ENCODE data around the gene COQ8B. TPM values are rescaled to one million over a fixed set of nuclear protein-coding genes. Genes with fewer than 3 reads are reported as not detected.

COQ8B gene
- total RNA-seq, 1 experiment from 2014 or later: 35.7 TPM

DNA sequence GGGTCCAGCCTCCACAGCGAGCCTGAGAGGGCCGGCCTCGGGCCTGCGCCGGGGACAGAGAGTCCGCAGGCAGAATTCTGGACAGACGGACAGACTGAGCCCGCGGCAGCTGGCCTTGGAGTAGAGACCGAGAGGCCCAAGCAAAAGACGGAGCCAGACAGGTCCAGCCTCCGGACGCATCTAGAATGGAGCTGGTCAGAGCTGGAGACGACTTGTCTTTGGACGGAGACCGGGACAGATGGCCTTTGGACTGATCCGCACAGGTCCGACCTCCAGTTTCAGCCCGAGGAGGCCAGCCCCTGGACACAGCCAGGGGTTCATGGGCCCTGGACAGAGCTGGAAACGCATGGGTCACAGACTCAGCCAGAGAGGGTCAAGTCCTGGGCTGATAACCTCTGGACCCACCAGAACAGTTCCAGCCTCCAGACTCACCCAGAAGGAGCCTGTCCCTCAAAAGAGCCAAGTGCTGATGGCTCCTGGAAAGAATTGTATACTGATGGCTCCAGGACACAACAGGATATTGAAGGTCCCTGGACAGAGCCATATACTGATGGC, 716 bp upstream of the COQ8B start:
- TF ChIP-seq, protein P1, sequence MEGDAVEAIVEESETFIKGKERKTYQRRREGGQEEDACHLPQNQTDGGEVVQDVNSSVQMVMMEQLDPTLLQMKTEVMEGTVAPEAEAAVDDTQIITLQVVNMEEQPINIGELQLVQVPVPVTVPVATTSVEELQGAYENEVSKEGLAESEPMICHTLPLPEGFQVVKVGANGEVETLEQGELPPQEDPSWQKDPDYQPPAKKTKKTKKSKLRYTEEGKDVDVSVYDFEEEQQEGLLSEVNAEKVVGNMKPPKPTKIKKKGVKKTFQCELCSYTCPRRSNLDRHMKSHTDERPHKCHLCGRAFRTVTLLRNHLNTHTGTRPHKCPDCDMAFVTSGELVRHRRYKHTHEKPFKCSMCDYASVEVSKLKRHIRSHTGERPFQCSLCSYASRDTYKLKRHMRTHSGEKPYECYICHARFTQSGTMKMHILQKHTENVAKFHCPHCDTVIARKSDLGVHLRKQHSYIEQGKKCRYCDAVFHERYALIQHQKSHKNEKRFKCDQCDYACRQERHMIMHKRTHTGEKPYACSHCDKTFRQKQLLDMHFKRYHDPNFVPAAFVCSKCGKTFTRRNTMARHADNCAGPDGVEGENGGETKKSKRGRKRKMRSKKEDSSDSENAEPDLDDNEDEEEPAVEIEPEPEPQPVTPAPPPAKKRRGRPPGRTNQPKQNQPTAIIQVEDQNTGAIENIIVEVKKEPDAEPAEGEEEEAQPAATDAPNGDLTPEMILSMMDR (IDR thresholded peaks at IDR 0.05; ENCODE audit: insufficient read depth in 1 of 2, low read depth in 1 of 2, low read length in 1 of 2, severe bottlenecking in 1 of 2, unreplicated experiment in 1 of 2): no peak
- BruUV-seq (replicated peaks): TSS peak; percentile 34
- peaks cover 18% of the 10 kb centered on the region for H3K4me1 Mint-ChIP-seq (ENCODE audit: low read depth, unreplicated experiment)
- Histone ChIP-seq H3K36me3 (ENCODE audit: control insufficient read depth, insufficient read depth, low read length) (peaks cover 4% of the 10 kb centered on the region), H3K4me1 (peaks cover 6% of the 10 kb centered on the region; the same call in 1 of the 2 replicates), H3K9me3 (no peaks in the 10 kb centered on the region), H3K4me3 (ENCODE audit: low read depth, low read length) (peak overlapping the region; percentile 71), H3K27me3 (replicated peaks; ENCODE audit: control insufficient read depth, insufficient read depth, low read length) (no peaks in the 10 kb centered on the region)
- H3K9me3 Mint-ChIP-seq (ENCODE audit: unreplicated experiment): no peaks in the 10 kb centered on the region
- peaks cover 73% of the 10 kb centered on the region for H3K36me3 Mint-ChIP-seq (ENCODE audit: insufficient read depth, unreplicated experiment)
- DNase-seq: peak in 1 of 2 experiments; percentile 66
- CTCF ChIA-PET: interaction anchor here (0.5 to 1.4 kb wide), 3 partner anchors 16 to 54 kb away, joined by 3 to 4 read pairs (median 3); no protein-coding TSS in a partner anchor
- H3K27ac Mint-ChIP-seq (ENCODE audit: unreplicated experiment): peak overlapping the region; percentile 93
- POLR2A ChIA-PET: interaction anchor here (0.6 to 2.4 kb wide), 16 partner anchors 8 to 509 kb away, joined by 3 to 33 read pairs (median 4); partner anchors contain the start of genes ACTMAP, EGLN2, NUMBL and RAB4B
- H3K27me3 Mint-ChIP-seq (ENCODE audit: insufficient read depth, unreplicated experiment): no peaks in the 10 kb centered on the region
- H3K4me3 Mint-ChIP-seq (ENCODE audit: unreplicated experiment): peak overlapping the region; percentile 84
- intact Hi-C loops (cut with micrococcal nuclease; ENCODE audit: unreplicated experiment): loop anchor here (2.0 kb wide), 1 partner anchor 81 kb away; the partner anchor contains the start of gene EGLN2

DNA sequence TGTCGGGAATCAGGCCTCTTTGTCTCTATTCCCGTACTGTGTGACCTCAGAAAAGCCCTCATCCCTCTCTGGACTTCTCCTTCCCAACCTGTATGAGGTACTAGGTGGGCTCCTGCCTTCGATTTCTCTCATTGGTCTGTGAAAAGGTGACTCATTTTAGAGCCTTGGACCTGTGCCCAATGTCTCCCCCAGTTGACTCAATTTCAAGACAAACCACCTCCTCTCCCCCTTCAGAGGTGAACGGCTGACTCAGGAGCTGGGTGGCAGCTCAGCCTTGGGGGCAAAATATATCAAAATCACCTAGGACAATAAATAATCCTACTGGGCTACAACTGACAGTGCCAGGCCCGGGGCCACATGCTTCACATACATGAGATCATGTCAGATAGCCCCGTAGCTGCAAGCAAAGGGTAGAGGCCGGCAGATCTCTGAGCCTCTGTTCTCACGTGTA, 630 bp downstream of the COQ8B start:
- POLR2A ChIA-PET: interaction anchor here (0.5 to 2.4 kb wide), 7 partner anchors 9 to 62 kb away, joined by 3 to 33 read pairs (median 5); partner anchors contain the start of genes ACTMAP, NUMBL, RAB4B and SNRPA
- Histone ChIP-seq H3K4me3 (ENCODE audit: low read depth, low read length) (peak overlapping the region; percentile 67), H3K36me3 (ENCODE audit: control insufficient read depth, insufficient read depth, low read length) (peaks cover 3% of the 10 kb centered on the region), H3K9me3 (no peaks in the 10 kb centered on the region), H3K4me1 (peaks cover 6% of the 10 kb centered on the region; the same call in 1 of the 2 replicates), H3K27me3 (replicated peaks; ENCODE audit: control insufficient read depth, insufficient read depth, low read length) (no peaks in the 10 kb centered on the region)
- CTCF ChIA-PET: no interaction called here
- no TSS peak for BruUV-seq (replicated peaks)
- TF ChIP-seq, protein P1 (IDR thresholded peaks at IDR 0.05; ENCODE audit: insufficient read depth in 1 of 2, low read depth in 1 of 2, low read length in 1 of 2, severe bottlenecking in 1 of 2, unreplicated experiment in 1 of 2): no peak
- Mint-ChIP-seq H3K27ac (ENCODE audit: unreplicated experiment) (peak overlapping the region; percentile 93), H3K36me3 (ENCODE audit: insufficient read depth, unreplicated experiment) (peaks cover 67% of the 10 kb centered on the region), H3K27me3 (ENCODE audit: insufficient read depth, unreplicated experiment) (no peaks in the 10 kb centered on the region), H3K4me1 (ENCODE audit: low read depth, unreplicated experiment) (peaks cover 18% of the 10 kb centered on the region), H3K4me3 (ENCODE audit: unreplicated experiment) (peak overlapping the region; percentile 84), H3K9me3 (ENCODE audit: unreplicated experiment) (no peaks in the 10 kb centered on the region)
- DNase-seq: peak in 1 of 2 experiments; percentile 24
- intact Hi-C loops (cut with micrococcal nuclease; ENCODE audit: unreplicated experiment): loop anchor here (1.0 to 2.0 kb wide), 3 partner anchors 35 to 83 kb away; partner anchors contain the start of genes EGLN2 and SNRPA

DNA sequence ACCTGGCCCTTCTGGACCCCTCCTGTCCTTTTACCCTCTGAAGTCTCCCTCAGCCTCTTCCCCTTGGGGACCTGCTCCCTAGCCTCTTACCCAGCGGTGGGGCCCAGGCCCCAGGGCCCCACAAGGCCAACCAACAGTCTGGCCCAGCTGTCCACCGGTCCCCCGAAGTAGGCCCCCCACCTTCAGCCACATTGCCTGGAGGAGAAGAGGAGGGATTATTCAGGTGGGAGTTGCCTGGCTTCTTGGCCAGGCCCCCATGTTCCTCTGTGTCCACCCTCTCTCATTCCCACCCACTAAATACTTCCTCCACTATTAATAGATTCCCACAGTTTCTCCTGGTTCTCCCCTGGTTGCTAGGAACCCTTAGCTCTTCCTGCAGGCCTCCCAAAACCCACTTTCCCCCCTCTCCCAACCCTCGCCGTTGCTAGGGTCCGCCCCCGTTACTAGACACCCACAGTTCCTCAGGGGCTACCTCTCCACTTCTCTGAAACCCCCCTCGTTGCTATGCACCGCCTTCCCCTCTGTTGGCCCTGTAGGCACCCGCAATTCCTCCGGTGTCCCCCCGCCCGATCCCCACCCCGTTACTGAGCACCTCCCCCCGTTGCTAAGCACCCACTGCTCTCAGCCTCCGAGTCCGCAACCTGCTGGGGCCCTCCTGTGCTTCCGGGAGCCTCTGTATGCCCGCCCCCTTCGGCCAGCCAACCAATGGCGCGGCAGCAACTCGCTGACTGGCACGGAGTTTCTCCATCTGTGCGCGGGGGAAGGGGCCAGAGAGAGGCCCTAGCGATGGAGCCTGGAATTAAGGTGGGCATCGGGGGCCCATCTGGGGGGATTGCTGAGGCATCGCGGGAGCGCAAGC, 2.0 kb downstream of the COQ8B start:
- Mint-ChIP-seq H3K9me3 (ENCODE audit: unreplicated experiment) (no peaks in the 10 kb centered on the region), H3K4me3 (ENCODE audit: unreplicated experiment) (peak overlapping the region; percentile 84), H3K36me3 (ENCODE audit: insufficient read depth, unreplicated experiment) (peaks cover 71% of the 10 kb centered on the region), H3K27me3 (ENCODE audit: insufficient read depth, unreplicated experiment) (no peaks in the 10 kb centered on the region), H3K4me1 (ENCODE audit: low read depth, unreplicated experiment) (peaks cover 8% of the 10 kb centered on the region), H3K27ac (ENCODE audit: unreplicated experiment) (peak overlapping the region; percentile 93)
- intact Hi-C loops (cut with micrococcal nuclease; ENCODE audit: unreplicated experiment): loop anchor here (1.0 kb wide), 1 partner anchor 24 kb away; the partner anchor contains the start of gene NUMBL
- no peaks in the 10 kb centered on the region for H3K27me3 ChIP-seq (replicated peaks; ENCODE audit: control insufficient read depth, insufficient read depth, low read length)
- CTCF ChIA-PET: interaction anchor here (0.6 kb wide), 1 partner anchor 622 kb away, joined by 7 read pairs; no protein-coding TSS in a partner anchor
- H3K9me3 ChIP-seq: no peaks in the 10 kb centered on the region
- peaks cover 4% of the 10 kb centered on the region for H3K36me3 ChIP-seq (ENCODE audit: control insufficient read depth, insufficient read depth, low read length)
- H3K4me3 ChIP-seq (ENCODE audit: low read depth, low read length): peak overlapping the region; percentile 67
- BruUV-seq (replicated peaks): no TSS peak
- peaks cover 3% of the 10 kb centered on the region; the same call in 1 of the 2 replicates for H3K4me1 ChIP-seq
- TF ChIP-seq, protein P1 (IDR thresholded peaks at IDR 0.05; ENCODE audit: insufficient read depth in 1 of 2, low read depth in 1 of 2, low read length in 1 of 2, severe bottlenecking in 1 of 2, unreplicated experiment in 1 of 2): no peak
- peak; percentile 94 to 97 for DNase-seq
- POLR2A ChIA-PET: no interaction called here

All from Caco-2 (cell line).